Measurements from ENCODE around the gene CD248.
"Not testable (repeated sequence)": the region's sequence is repeated elsewhere in the genome, so short reads cannot be mapped to it uniquely, and the experiment has no call there.

Gene CD248

GRCh38 chr11:66279092-66279734 lies 37.6 kb downstream of the CD248 start:
- DNase-seq, result no peak
- TF ChIP-seq CTCF (IDR thresholded peaks at IDR 0.05; ENCODE audit: low read depth, low read length), result no peak
- peak overlapping the region; percentile 48 for H3K4me3 ChIP-seq (ENCODE audit: low read depth, low read length)

GRCh38 chr11:66278363-66279091 lies 38.3 kb downstream of the CD248 start:
- no peak for TF ChIP-seq CTCF (IDR thresholded peaks at IDR 0.05; ENCODE audit: low read depth, low read length)
- no peaks in the 10 kb centered on the region for H3K27me3 ChIP-seq (ENCODE audit: insufficient read depth, low read depth, severe bottlenecking)
- no peaks in the 10 kb centered on the region for H3K9me3 ChIP-seq (ENCODE audit: severe bottlenecking)
- no peak overlapping the region for H3K27ac ChIP-seq
- no peak for DNase-seq
- H3K36me3 ChIP-seq, result peaks cover 29% of the 10 kb centered on the region
- peak overlapping the region; percentile 48 for H3K4me3 ChIP-seq (ENCODE audit: low read depth, low read length)

More at GRCh38 chr11:66279092-66279734, 37.6 kb downstream of the CD248 start:
- peaks cover 25% of the 10 kb centered on the region for H3K36me3 ChIP-seq
- H3K27me3 ChIP-seq (ENCODE audit: insufficient read depth, low read depth, severe bottlenecking), result no peaks in the 10 kb centered on the region
- no peaks in the 10 kb centered on the region for H3K9me3 ChIP-seq (ENCODE audit: severe bottlenecking)
- H3K27ac ChIP-seq, result no peak overlapping the region

- Histone ChIP-seq H3K27me3 (ENCODE audit: insufficient read depth, low read depth, severe bottlenecking) (no peaks in the 10 kb centered on the region), H3K36me3 (peaks cover 32% of the 10 kb centered on the region), H3K9me3 (ENCODE audit: severe bottlenecking) (no peaks in the 10 kb centered on the region), H3K27ac (peak within 1 kb of the TSS; percentile 62), H3K4me3 (ENCODE audit: low read depth, low read length) (peak within 1 kb of the TSS; percentile 48)
- DNase-seq, result peak; percentile 42
- no peak for TF ChIP-seq CTCF (IDR thresholded peaks at IDR 0.05; ENCODE audit: low read depth, low read length)
These were observed 39.1 kb downstream of the CD248 start, which contains the start of gene CNIH2 for GRCh38 chr11:66277471-66278362. Gene CNIH2, plus strand, starts transcription at chr11:66278175. Its CDS starts 282 bp downstream, at chr11:66278457.

GRCh38 chr11:66277064-66277463 lies 39.8 kb downstream of the CD248 start:
- peaks cover 38% of the 10 kb centered on the region for H3K36me3 ChIP-seq
- not testable (repeated sequence) for H3K27ac ChIP-seq; DNase-seq; H3K27me3 ChIP-seq (ENCODE audit: insufficient read depth, low read depth, severe bottlenecking); H3K4me3 ChIP-seq (ENCODE audit: low read depth, low read length); H3K9me3 ChIP-seq (ENCODE audit: severe bottlenecking)

- not testable (repeated sequence) for H3K27me3 ChIP-seq (ENCODE audit: insufficient read depth, low read depth, severe bottlenecking); DNase-seq; H3K4me3 ChIP-seq (ENCODE audit: low read depth, low read length); H3K9me3 ChIP-seq (ENCODE audit: severe bottlenecking); H3K27ac ChIP-seq
- peaks cover 42% of the 10 kb centered on the region for H3K36me3 ChIP-seq
These were observed 40.2 kb downstream of the CD248 start for GRCh38 chr11:66276619-66277018.

- H3K27ac ChIP-seq, result no peak overlapping the region
These were observed 40.7 kb downstream of the CD248 start for GRCh38 chr11:66275984-66276612.

More at GRCh38 chr11:66275984-66276612, 40.7 kb downstream of the CD248 start:
- Histone ChIP-seq H3K27me3 (ENCODE audit: insufficient read depth, low read depth, severe bottlenecking) (no peaks in the 10 kb centered on the region), H3K36me3 (peaks cover 44% of the 10 kb centered on the region), H3K9me3 (ENCODE audit: severe bottlenecking) (no peaks in the 10 kb centered on the region), H3K4me3 (ENCODE audit: low read depth, low read length) (no peak overlapping the region)
- no peak for TF ChIP-seq CTCF (IDR thresholded peaks at IDR 0.05; ENCODE audit: low read depth, low read length)
- no peak for DNase-seq
